GM13976 (cell line): Measurements from ENCODE around the gene HPCAL1.

Source experiments
- DNase-seq: peaks from one replicate; pipeline ENCODE4 v3.0.0; 2012; ENCODE audit warnings: low spot score
- in situ Hi-C: fragments of 300-500 bp; cut with MboI; formaldehyde crosslinking; loops from one replicate; pipeline ENCODE4 v1.12.0; 2022; ENCODE audit warnings: low sequenced_read_pairs, mixed read lengths, inconsistent platforms; ENCODE audit not compliant: unreplicated experiment
- TF ChIP-seq, protein P1 (sequence below): IDR thresholded peaks from 2 replicates; pipeline ENCODE4 v1.5.1; 2012; ENCODE audit warnings: borderline replicate concordance, mild to moderate bottlenecking; ENCODE audit not compliant: insufficient read depth; ENCODE audit errors: extremely low read depth, missing control alignments, control extremely low read depth

The HPCAL1 gene

DNA sequence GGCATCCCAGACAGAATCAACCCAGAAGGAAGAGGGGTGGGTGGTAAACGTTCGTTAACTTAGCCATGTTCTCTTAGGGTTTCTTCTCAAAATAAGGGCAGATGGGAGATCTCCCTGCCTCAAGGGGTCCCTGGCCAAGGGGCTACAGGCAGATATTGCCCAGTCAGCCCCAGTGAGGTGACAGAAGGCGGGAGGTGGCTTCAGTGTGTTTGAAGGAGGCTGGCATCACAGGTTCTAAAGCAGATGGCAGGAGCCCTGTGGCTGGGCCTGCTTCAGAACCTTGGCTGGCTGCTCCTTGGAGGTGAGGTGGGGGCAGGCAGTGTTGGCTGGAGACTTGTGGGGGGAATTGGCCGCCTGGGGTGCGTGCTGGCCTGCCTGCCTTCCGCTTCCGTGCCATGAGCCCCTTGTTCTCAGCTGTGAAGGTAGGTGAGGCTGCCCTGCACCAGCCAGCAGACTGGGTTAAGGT lies 23.5 kb downstream of the HPCAL1 start:
- TF ChIP-seq, protein P1, sequence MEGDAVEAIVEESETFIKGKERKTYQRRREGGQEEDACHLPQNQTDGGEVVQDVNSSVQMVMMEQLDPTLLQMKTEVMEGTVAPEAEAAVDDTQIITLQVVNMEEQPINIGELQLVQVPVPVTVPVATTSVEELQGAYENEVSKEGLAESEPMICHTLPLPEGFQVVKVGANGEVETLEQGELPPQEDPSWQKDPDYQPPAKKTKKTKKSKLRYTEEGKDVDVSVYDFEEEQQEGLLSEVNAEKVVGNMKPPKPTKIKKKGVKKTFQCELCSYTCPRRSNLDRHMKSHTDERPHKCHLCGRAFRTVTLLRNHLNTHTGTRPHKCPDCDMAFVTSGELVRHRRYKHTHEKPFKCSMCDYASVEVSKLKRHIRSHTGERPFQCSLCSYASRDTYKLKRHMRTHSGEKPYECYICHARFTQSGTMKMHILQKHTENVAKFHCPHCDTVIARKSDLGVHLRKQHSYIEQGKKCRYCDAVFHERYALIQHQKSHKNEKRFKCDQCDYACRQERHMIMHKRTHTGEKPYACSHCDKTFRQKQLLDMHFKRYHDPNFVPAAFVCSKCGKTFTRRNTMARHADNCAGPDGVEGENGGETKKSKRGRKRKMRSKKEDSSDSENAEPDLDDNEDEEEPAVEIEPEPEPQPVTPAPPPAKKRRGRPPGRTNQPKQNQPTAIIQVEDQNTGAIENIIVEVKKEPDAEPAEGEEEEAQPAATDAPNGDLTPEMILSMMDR: no peak
- in situ Hi-C loops: no loop called here
- DNase-seq: no peak

DNA sequence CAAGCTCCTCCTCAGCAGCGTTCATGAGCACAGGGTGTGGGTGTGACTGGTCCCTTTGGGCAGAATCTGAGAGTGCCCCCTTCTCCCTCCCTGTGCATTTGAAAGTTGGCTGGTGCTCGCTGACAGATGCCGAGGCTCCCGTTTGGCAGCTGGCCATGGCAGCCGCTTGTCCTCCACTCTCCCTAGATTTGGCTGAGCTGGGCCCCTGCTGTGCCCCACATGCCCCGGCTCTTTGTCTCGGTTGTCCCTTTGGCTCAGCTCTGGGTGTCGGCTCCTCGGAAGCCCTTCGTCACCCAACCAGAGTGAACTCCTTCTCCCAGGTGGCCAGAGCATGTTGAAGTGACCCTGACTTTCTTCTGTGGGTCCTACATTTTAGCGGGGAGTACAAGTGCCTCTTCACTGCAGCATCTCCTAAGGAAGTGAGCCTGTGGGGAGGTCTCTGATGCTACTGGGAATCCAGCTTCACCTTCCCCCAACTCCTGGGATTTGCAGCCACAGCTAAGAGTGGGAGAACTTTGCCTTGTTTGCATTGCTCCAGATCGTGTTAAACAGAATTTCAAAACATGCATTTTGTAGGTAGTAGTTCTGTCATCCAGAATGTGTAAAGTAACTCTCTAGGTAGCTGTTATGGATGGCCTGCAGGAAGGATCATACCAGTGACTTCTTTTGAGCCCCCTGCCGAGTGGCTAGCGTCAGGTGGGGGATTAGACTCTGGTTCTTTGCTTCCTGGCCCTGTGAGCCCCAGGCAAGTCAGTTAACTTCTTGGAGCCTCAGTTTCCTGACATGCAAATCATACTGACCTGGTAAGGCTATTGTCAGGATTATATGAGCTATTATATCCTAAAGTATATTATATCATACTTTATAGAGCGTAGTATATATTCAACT lies 24.2 kb downstream of the HPCAL1 start:
- DNase-seq: no peak
- TF ChIP-seq, protein P1: no peak
- in situ Hi-C loops: no loop called here

DNA sequence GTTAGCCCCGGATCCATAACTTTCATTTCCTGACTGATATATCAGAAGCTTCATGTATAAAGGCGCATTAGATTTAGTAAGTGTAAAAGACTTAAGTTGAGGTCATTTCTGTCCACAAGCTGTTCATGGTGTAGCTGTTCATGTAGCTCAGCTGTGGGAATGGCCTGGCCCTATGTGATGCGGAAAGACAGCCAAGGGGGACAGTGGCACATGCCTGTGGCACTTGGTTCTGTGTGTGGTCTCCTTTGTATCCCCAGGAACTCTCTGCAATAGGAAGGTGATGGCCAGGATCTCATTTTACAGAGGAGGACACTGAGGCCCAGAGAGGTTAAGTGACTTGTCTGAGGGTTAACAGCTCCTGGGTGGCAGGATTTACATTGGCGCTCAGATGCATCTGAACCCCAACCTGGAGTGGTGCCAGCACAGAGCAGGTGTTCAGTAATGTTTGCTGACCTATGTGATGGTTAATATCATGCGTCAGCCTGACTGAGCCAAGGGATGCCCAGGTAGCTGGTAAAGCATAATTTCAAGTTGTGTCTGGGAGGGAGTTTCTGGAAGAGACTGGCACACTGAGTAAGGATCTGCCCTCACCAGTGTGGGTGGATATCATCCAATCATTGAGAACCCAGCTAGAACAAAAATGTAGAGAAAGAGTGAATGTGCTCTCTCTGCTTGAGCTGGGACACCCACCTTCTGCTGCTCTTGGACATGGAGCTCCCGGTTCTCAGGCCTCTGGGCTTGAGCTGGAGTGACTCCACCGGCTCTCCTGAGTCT lies 25.4 kb downstream of the HPCAL1 start:
- TF ChIP-seq, protein P1: no peak
- in situ Hi-C loops: no loop called here
- no peak for DNase-seq

DNA sequence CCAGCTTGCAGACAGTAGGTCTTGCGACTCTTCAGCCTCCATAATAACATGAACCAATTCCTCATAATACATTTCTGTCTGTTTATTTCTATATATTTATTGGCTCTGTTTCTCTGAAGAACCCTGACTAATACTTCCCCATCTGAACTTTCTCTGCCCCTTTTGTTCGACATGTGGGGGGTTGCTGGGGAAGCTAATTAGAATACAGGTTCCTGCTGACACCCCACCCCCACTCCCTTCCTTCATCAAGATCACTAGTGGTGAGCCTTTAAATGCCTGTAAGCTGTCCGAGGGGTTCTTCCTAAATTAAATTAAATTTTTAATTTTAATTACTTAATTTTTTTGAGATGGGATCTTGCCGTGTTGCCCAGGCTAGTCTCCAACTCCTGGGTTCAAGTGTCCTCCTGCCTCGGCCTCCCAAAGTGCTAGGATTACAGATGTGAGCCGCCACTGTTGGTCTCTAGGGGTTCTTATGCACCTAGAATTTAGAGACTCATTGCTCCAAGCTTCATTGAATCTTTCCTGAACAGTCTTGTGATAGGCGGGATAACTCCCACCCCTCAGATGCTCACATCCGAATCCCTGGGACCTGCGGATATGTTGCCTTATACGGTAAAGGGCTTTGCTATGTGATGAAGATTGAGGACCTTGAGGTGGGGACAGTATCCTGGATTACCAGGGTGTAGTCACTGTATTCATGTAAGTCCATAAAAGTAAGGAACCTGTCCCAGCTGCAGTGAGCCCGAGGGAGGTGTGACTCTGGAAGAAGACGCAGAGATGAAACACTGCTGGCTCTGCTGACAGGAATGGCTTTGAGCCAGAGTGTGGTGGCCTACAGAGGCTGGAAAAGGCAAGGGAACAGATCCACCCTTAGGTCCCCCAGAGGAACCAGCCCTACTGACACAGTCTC lies 26.2 kb downstream of the HPCAL1 start:
- in situ Hi-C loops: no loop called here
- no peak for DNase-seq
- TF ChIP-seq, protein P1: no peak

DNA sequence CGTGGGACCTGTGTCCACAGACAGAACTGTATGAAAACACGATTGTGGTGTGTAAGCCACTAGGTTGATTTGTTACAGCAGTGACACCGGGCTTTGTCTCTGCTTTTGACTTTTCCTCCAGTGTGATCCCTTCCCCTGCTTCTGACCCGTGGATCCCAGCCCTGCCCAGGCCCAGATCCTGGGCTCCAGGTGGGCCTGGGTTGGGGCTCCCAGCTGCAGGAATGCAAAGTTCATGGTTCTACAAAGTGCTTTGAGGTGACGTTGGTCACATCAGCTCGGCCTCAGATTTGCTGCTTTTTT lies 26.8 kb downstream of the HPCAL1 start:
- TF ChIP-seq, protein P1: no peak
- in situ Hi-C loops: no loop called here
- no peak for DNase-seq
